Stomach (tissue), 9 donors: Measurements from ENCODE around the gene CRYBG1. TPM values are rescaled to one million over a fixed set of nuclear protein-coding genes. Genes with fewer than 3 reads are reported as not detected.

Experiments
- DNase-seq, 2 donors: peaks; one replicate each; pipeline versions ENCODE4 v3.0.0 to v3.0.0-alpha.2; 2013 to 2019
- H3K27ac ChIP-seq, 5 donors: fragments of 200-600 bp in 4 of 5; sonication (generic) in 4 of 5; one replicate each; pipeline ENCODE4 v1.5.1; 2013 to 2019; ENCODE audit warnings: mild to moderate bottlenecking in 1 of 5, moderate library complexity in 1 of 5
- H3K27me3 ChIP-seq, 3 donors: fragments of 200-600 bp; sonication (generic); one replicate each; pipeline ENCODE4 v1.5.1; 2017 to 2019; ENCODE audit warnings: mixed run types in 1 of 3
- H3K36me3 ChIP-seq, 4 donors: fragments of 200-600 bp; sonication (generic); 1 replicate in 3 of 4; 2 replicates in 1 of 4; pipeline ENCODE4 v1.5.1; 2016 to 2019
- H3K4me1 ChIP-seq, 4 donors: fragments of 200-600 bp; sonication (generic); one replicate each; pipeline ENCODE4 v1.5.1; 2016 to 2019
- H3K4me3 ChIP-seq, 4 donors: fragments of 200-600 bp; sonication (generic) in 3 of 4; one replicate each; pipeline ENCODE4 v1.5.1; 2016 to 2019; ENCODE audit warnings: mild to moderate bottlenecking in 1 of 4
- H3K9me3 ChIP-seq, 4 donors: fragments of 200-600 bp; sonication (generic); one replicate each; pipeline ENCODE4 v1.5.1; 2016 to 2019
- CTCF ChIP-seq, 7 experiments: fragments of 450-650 bp in 4 of 7; fragments of 200-600 bp in 3 of 7; sonication (generic) in 3 of 7; IDR thresholded peaks; one replicate each; pipeline ENCODE4 v1.5.1; 2016 to 2019; ENCODE audit warnings: antibody characterized with exemption in 7 of 7, control low read depth in 2 of 7, mild to moderate bottlenecking in 1 of 7
- EP300 ChIP-seq: sonication (generic); formaldehyde crosslinking; IDR thresholded peaks from one replicate; pipeline ENCODE4 v1.6.1; 2017; ENCODE audit warnings: antibody characterized with exemption
- POLR2A ChIP-seq, 4 donors: fragments of 450-650 bp; IDR thresholded peaks; one replicate each; pipeline ENCODE4 v1.6.1; 2016; ENCODE audit warnings: antibody characterized with exemption in 4 of 4, control low read depth in 2 of 4, mild to moderate bottlenecking in 1 of 4, moderate library complexity in 1 of 4
- POLR2AphosphoS5 ChIP-seq, 3 donors: sonication (generic); formaldehyde crosslinking; IDR thresholded peaks; one replicate each; pipeline ENCODE4 v1.6.1; 2016; ENCODE audit warnings: antibody characterized with exemption in 3 of 3
- WGBS, 5 donors: extraction: QIAGEN DNeasy Blood & Tissue Kit in 3 of 5; methylation state at CpG; one replicate each; pipeline versions ENCODE4 v1.1.5 to v1.1.7; 2013 to 2018; 5-methylcytosine and 5-hydroxymethylcytosine counted together
- intact Hi-C: fragments of 100-400 bp; cut with DNase I; formaldehyde crosslinking; loops from one replicate; pipeline ENCODE4 v1.15.1; 2023; ENCODE audit warnings: low total_unique reads
- polyA plus RNA-seq, 3 donors: library from polyadenylated mRNA; stranded (reverse); fragments of 200-250 nt; gene quantifications; one replicate each; pipeline ENCODE4 v1.2.3, GENCODE V29; 2013
- total RNA-seq, 5 donors: library from RNA; depleted of rRNA; stranded (reverse); fragments of >200 nt; gene quantifications; one replicate each; pipeline versions ENCODE4 v1.1.0 to v1.2.3, GENCODE V29; 2014 to 2016
- donor health status: healthy with polysubstance abuse.
- donor health status: Bipolar disorder and iron deficiency.
- donor health status: healthy.

Gene CRYBG1
- total and polyA plus RNA-seq, 8 donors, result 0.45 to 47.2 (median 9.9) TPM

- Histone ChIP-seq H3K9me3 (no peaks in the 10 kb centered on the region), H3K27ac (no peak overlapping the region), H3K27me3 (peaks cover 0 to 29% (median 0%) of the 10 kb centered on the region in 3 donors), H3K36me3 (no peaks in the 10 kb centered on the region), H3K4me3 (no peak overlapping the region), H3K4me1 (peaks cover 0 to 12% (median 0%) of the 10 kb centered on the region in 4 donors)
- TF ChIP-seq CTCF (IDR thresholded peaks at IDR 0.05) (no peak), POLR2AphosphoS5 (IDR thresholded peaks at IDR 0.05) (no peak), POLR2A (IDR thresholded peaks at IDR 0.05) (no peak), EP300 (no peak)
- intact Hi-C loops, result no loop called here
- DNase-seq, result no peak
- 12 to 53% (median 45%) methylated on average over 1 of the region's 1 CpG for WGBS, 5 donors
These were observed 113.3 kb downstream of the CRYBG1 start for GRCh38 chr6:106473812-106474211.

GRCh38 chr6:106474466-106474865, 113.9 kb downstream of the CRYBG1 start:
- H3K36me3 ChIP-seq, result no peaks in the 10 kb centered on the region
- no peak overlapping the region for H3K4me3 ChIP-seq
- intact Hi-C loops, result no loop called here
- TF ChIP-seq POLR2AphosphoS5 (IDR thresholded peaks at IDR 0.05) (no peak), CTCF (IDR thresholded peaks at IDR 0.05) (no peak), EP300 (no peak), POLR2A (IDR thresholded peaks at IDR 0.05) (no peak)
- DNase-seq, result no peak
- no peak overlapping the region for H3K27ac ChIP-seq
- H3K27me3 ChIP-seq, result peaks cover 0 to 30% (median 0%) of the 10 kb centered on the region in 3 donors
- no peaks in the 10 kb centered on the region for H3K9me3 ChIP-seq
- peaks cover 0 to 12% (median 0%) of the 10 kb centered on the region in 4 donors for H3K4me1 ChIP-seq
- WGBS, 5 donors, result 90 to 95% (median 94%) methylated on average over 5 of the region's 5 CpGs

GRCh38 chr6:106475284-106475683, 114.8 kb downstream of the CRYBG1 start:
- no peak for DNase-seq
- H3K27ac ChIP-seq, result no peak overlapping the region
- intact Hi-C loops, result no loop called here
- no peaks in the 10 kb centered on the region for H3K36me3 ChIP-seq
- H3K4me3 ChIP-seq, result no peak overlapping the region
- WGBS, 5 donors, result 44 to 67% (median 63%) methylated on average over 6 of the region's 6 CpGs
- peaks cover 0 to 30% (median 0%) of the 10 kb centered on the region in 3 donors for H3K27me3 ChIP-seq
- no peak for TF ChIP-seq CTCF (IDR thresholded peaks at IDR 0.05)
- TF ChIP-seq EP300, result no peak
- TF ChIP-seq POLR2AphosphoS5 (IDR thresholded peaks at IDR 0.05), result no peak
- no peak for TF ChIP-seq POLR2A (IDR thresholded peaks at IDR 0.05)
- no peaks in the 10 kb centered on the region for H3K9me3 ChIP-seq
- peaks cover 0 to 12% (median 0%) of the 10 kb centered on the region in 4 donors for H3K4me1 ChIP-seq

GRCh38 chr6:106476331-106477105, 116.0 kb downstream of the CRYBG1 start:
- TF ChIP-seq POLR2AphosphoS5 (IDR thresholded peaks at IDR 0.05) (no peak), EP300 (no peak), CTCF (IDR thresholded peaks at IDR 0.05) (no peak), POLR2A (IDR thresholded peaks at IDR 0.05) (no peak)
- Histone ChIP-seq H3K27me3 (peaks cover 0 to 23% (median 0%) of the 10 kb centered on the region in 3 donors), H3K4me3 (no peak overlapping the region), H3K36me3 (no peaks in the 10 kb centered on the region), H3K9me3 (no peaks in the 10 kb centered on the region), H3K27ac (no peak overlapping the region), H3K4me1 (peaks cover 0 to 12% (median 0%) of the 10 kb centered on the region in 4 donors)
- intact Hi-C loops, result no loop called here
- 21 to 46% (median 37%) methylated on average over 2 of the region's 2 CpGs for WGBS, 5 donors
- no peak for DNase-seq
